GM12864 (cell line): ENCODE measurements around the gene TMCO4.
"Not testable (repeated sequence)": the region's sequence is repeated elsewhere in the genome, so short reads cannot be mapped to it uniquely, and the experiment has no call there.

Source experiments
- DNase-seq: peaks from one replicate; pipeline ENCODE4 v3.0.0-alpha.2; 2011; ENCODE audit warnings: low read depth
- H3K4me3 ChIP-seq: 2 replicates; pipeline ENCODE4 v1.5.1; 2011; ENCODE audit warnings: mild to moderate bottlenecking, low read depth, low read length, control low read depth
- TF ChIP-seq, protein P1 (sequence below): IDR thresholded peaks from 2 replicates; pipeline ENCODE4 v1.5.1; 2011; ENCODE audit warnings: low read depth, mild to moderate bottlenecking, moderate library complexity, low read length, control low read depth, inconsistent platforms; ENCODE audit errors: missing control alignments

The TMCO4 gene

DNA sequence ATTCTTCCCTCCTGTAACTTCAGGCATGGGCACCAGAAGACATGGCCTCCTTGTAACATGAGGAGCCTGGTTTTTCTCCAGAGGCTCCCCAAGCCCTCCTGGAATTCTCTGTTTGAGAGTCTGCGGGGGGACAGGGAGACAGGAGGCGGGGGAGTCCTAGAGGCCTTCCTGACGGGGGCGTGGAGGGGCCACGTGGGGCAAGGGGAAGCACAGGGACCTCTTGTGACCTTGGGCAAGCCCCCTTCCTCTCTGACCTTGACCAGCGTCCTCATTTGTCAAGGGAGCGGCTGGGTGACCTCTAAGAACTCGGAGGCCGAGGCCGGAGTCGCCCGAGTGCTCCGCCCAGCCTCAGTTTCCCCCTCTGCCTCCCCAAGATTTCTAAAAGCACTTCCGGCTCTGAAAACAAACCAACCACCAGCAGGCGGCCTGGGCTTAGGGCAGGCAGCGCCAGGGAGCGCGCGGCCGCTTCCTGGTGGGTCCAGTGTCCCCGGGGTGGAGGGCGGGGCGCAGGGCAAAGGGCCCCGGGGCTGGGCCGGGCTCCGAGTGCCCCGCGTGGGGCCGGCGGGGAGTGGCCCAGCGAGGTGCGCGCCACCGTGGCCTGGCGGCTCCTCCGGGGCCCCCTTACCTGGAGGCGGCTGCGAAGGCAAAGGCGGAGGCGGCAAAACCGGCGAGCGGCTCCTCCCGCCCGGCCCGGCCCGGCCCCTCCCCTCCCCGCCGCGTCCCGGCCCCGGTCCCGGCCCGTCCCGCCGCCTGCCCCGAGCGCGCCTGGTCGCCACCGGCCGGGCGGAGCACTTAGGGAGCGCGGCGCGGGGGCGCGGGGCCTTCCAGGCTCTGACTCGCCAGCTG is at the start of gene TMCO4:
Gene TMCO4, minus strand, starts transcription at position 687 of the 846 bp plus-strand sequence. CDS start 19,158 bp downstream, outside the sequence.
- TF ChIP-seq, protein P1, sequence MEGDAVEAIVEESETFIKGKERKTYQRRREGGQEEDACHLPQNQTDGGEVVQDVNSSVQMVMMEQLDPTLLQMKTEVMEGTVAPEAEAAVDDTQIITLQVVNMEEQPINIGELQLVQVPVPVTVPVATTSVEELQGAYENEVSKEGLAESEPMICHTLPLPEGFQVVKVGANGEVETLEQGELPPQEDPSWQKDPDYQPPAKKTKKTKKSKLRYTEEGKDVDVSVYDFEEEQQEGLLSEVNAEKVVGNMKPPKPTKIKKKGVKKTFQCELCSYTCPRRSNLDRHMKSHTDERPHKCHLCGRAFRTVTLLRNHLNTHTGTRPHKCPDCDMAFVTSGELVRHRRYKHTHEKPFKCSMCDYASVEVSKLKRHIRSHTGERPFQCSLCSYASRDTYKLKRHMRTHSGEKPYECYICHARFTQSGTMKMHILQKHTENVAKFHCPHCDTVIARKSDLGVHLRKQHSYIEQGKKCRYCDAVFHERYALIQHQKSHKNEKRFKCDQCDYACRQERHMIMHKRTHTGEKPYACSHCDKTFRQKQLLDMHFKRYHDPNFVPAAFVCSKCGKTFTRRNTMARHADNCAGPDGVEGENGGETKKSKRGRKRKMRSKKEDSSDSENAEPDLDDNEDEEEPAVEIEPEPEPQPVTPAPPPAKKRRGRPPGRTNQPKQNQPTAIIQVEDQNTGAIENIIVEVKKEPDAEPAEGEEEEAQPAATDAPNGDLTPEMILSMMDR: peak; percentile 28
- no peak for DNase-seq
- H3K4me3 ChIP-seq: peak within 1 kb of the TSS; percentile 74

DNA sequence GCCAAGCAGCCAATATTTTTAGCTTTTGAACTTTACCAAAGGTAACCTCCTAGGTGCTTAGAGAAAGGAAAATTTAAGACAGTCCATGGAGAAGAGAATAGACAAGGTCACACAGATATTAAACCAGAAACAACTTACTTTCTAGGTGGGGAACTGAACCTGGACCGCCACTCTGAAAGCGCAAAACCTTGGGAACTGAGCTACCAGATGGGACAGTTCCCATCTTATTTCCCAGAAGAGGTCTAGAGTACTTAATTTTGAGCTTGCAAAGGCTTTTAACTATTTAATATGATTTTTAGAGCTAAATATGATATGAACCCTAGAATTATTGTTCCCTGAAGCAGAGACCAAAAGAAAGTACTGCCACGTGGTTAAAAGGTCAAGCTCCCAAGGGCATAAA is 49.6 kb upstream of the TMCO4 start:
- H3K4me3 ChIP-seq, DNase-seq: not testable (repeated sequence)

DNA sequence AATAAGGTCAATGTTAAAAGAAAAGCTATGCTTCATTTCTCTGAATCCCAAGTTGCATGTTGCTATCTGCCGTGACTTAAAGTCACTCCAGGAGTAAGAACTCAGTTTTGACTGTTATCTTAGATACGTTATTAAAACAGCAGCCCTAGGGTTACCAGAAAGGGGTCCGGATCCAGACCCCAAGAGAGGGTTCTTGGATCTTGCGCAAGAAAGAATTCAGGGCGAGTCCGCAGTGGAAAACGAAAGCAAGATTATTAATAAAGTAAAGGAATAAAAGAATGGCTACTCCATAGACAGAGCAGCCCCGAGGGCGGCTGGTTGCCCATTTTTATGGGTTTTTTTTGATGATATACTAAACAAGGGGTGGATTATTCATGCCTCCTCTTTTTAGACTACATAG is 47.6 kb upstream of the TMCO4 start:
- not testable (repeated sequence) for DNase-seq, H3K4me3 ChIP-seq

DNA sequence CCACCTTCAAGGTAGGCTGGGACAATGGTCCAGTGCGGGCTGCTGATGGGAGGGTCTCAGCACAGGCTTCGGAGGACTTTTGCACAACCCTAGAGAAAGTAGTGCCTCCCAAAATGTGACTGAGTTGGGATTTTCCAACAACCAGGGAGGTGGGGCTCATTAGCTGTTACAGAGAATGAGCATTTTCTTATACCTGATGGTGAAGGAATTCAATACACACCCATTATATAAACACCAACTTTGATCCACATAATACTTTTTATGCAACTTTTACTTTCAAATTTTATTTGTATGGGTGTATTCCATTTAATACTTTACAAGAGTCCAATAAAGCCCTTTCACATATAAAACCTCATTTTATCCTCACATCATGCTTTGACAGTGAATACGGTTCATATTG is 46.6 kb upstream of the TMCO4 start:
- TF ChIP-seq, protein P1: no peak
- no peak for DNase-seq
- H3K4me3 ChIP-seq: no peak overlapping the region

DNA sequence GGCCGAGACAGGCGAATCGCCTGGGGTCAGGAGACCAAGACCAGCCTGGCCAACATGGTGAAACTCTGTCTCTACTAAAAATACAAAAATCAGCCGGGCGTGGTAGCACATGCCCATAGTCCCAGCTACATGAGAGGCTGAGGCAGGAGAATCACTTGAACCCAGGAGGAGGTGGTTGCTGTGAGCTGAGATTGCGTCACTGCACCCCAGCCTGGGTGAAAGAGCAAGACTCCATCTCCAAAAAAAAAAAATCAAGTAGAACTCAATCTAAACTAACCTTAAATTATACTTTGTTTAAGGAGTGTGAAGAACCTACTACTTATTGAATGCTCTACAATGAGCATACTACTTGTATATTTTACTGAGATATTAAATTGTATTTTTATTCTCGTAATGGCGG is 45.8 kb upstream of the TMCO4 start:
- no peak for DNase-seq
- TF ChIP-seq, protein P1: no peak
- no peak overlapping the region for H3K4me3 ChIP-seq

DNA sequence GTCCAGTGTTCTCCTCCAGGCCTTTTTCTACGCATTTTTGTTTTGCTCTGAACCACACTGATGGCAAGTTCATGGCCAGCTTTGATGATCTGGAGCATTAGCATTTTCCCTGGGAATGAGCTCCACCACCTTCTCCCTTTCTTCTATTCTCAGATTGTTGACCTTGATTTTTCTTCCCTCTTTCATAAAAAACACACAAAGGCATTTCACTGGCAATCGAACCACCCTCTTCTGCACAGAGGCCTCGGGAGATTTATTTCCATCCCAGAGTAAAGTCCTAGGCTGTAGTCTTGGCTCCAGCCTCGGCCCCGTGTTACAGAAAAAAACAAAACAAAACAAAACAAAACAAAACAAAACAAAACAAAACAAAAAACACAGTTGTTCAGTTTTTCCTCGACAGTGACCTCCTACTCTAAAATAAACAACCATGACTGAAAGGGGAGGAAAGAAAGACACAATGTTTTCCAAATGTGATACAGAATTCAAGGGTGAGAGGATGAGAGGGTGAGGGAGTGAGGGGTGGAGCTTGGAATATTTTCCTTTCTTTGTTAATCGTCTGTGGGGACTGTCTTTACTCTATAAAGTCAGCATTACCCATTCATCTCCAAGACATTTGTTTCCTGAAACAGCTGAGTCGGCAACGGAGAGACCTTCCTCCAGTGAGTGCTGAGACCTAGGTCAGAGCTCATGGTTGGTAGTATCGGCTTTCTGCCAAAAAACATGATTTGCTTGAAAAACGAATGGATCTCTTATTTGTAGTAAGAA is 45.2 kb upstream of the TMCO4 start:
- H3K4me3 ChIP-seq: no peak overlapping the region
- DNase-seq: no peak
- TF ChIP-seq, protein P1: no peak

DNA sequence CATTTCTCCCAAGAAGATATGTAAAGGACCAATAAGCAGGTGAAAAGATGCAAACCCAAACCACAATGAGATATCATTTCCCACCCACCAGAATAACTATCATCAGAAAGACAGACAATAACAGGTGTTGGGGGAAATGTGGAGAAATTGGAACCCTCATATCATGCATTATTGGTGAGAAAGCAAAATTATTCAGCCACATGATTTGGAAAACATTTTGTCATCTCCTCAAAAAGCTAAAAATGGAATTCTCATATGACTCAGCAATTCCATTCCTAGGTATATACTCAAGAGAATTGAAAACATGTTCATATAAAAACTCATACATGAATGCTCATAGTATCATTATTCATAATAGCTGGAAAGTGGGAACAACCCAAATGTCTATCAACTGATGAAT is 40.5 kb upstream of the TMCO4 start:
- H3K4me3 ChIP-seq: no peak overlapping the region
- DNase-seq: no peak
- TF ChIP-seq, protein P1: no peak

DNA sequence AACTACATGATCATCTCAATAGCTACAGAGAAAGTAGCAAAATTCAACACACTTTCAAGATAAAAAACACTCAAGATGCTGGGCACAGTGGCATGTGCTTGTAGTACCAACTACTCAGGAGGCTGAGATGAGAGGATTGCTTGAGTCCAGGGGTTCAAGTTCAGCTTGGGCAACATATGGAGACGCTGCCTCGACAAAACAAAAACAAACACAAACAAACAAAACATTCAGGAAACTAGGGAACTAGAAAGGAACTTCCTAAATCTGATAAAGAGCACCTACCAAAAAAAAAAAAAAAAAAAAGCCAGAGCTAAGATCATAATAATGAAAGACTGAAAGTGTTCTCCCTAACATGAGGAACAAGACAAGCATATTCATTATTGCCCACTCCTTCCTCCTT is 38.1 kb upstream of the TMCO4 start:
- TF ChIP-seq, protein P1: no peak
- no peak overlapping the region for H3K4me3 ChIP-seq
- DNase-seq: no peak
